HG02610 (cell line): ENCODE results near the gene SLC16A6.
"Not testable (repeated sequence)": the region's sequence is repeated elsewhere in the genome, so short reads cannot be mapped to it uniquely, and the experiment has no call there.

Experiments used
- ATAC-seq: cut with Tn5 transposase; IDR thresholded peaks from one replicate; pipeline ENCODE4 v1.9.1; 2021; ENCODE audit warnings: mild to moderate bottlenecking, moderate library complexity; ENCODE audit not compliant: unreplicated experiment

The SLC16A6 gene, protein sequence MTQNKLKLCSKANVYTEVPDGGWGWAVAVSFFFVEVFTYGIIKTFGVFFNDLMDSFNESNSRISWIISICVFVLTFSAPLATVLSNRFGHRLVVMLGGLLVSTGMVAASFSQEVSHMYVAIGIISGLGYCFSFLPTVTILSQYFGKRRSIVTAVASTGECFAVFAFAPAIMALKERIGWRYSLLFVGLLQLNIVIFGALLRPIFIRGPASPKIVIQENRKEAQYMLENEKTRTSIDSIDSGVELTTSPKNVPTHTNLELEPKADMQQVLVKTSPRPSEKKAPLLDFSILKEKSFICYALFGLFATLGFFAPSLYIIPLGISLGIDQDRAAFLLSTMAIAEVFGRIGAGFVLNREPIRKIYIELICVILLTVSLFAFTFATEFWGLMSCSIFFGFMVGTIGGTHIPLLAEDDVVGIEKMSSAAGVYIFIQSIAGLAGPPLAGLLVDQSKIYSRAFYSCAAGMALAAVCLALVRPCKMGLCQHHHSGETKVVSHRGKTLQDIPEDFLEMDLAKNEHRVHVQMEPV

DNA sequence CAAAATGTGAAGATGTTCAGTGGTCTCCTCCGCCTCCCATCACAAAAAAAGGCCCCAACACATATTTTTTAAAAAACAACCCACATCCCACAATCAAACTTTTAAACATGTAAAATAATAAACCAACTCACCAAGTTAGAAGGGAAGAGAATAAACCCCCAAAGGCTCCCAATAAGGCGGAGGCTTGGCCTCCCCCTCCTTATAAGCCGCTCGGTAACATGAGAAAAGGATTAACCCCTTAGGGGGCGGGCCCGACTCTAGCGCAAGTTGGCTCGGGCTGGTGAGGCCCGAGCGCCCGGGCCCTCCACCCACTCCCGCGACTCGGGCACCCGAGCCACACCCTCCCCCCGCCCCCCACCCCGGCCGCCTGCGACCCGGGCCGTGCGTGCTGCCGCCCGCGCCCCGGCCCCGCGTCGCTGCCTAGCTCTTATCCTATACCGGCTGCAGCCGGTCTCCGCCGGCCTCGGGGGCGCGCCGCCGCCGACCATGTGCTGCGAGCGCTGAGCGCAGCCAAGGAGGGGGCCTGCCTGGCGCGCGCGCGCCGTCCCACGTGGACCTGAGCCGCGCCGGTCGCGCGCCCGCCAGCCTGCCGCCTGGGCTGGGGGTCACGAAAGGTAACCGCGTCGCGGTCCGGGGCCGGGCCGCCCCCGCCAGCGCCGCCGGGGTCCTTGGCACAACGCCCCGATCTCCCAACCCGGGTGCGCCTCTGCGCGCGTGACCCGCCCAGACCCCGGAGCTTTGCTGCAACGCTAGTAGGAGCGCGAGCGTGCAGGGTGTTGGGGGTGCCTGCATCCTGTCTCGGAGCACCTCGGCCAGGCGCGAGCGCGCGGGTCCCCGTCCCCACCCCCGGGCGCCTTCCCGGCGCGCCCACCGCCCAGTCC, at the start of gene SLC16A6, which contains the start of gene ARSG:
TSS of gene SLC16A6 (minus strand) at position 173 of the 881 bp plus-strand sequence. CDS start 12,807 bp downstream, outside the sequence.
TSS of gene ARSG (plus strand) at position 541 of the 881 bp plus-strand sequence. CDS start 15,999 bp downstream, outside the sequence.
- ATAC-seq, result peak; percentile 44

DNA sequence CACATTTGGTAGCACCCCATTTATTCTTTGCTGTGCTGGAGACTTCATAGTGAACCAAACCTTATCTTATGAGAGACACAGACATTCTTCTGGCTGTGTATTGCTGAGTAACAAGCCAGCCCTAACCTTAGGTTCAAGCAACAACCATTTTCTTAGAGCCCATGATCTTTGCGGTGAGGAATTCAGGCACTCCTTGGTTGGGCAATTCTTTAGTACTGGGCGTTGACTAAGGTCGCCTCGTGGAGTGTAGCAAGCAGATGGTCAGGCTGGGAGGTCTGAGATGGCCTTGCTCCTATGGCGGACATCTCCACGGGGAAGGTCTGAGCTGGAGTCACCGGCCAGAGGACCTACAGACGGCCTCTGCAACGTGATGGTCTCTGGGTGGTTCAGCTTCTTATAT, 43.5 kb upstream of the SLC16A6 start:
- ATAC-seq, result no peak

DNA sequence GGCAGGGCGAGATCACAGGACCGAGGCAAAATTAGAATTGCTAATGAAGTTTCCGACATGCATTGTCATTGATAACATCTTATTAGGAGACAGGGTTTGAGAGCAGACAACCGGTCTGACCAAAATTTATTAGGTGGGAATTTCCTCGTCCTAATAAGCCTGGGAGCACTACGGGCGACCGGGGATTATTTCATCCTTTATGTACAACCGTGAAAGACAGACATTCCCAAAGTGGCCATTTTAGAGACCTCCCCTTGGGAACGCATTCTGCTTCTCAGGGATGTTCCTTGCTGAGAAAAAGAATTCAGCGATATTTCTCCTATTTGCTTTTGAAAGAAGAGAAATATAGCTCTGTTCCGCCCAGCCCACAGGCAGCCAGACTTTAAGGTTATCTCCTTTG, 41.0 kb upstream of the SLC16A6 start:
- not testable (repeated sequence) for ATAC-seq

DNA sequence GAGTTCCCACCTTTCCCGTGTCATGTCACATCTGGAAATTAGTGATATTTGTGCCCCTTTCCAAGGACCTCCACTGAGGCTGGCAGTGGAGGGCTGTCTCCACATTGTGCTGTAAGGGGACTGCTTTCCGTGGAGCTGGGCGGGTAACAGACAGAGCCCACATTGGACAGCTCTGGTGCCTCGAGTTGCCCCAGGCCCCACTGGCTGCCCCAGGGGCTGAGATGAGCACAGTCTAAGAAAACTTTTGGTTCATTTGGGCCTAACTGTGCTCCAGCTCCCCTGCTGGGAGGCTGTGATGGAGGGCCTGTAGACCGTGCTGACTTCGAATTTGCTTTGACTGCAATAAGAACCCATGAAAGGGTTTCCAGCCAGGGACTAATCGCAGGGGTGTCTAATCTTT, 38.4 kb upstream of the SLC16A6 start:
- ATAC-seq, result no peak

DNA sequence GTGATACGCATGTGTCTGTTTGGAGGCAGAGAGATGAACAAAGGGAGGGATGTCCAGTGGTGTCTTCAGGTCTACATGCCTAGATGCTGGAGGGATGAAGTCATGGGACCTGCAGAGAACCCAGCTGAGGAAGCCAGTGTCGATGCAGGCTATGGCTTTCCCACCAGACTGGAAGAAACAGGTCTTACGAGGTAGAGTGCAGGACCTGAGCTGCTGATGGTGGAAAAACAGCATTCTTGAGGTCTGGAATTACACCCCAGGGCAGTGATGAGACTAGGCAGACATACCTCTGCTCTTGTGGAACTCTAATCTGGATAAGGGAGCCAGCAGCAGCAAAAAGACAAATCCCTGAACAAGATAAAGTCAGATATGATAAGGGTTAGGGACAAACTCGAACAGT, 37.7 kb upstream of the SLC16A6 start:
- no peak for ATAC-seq

DNA sequence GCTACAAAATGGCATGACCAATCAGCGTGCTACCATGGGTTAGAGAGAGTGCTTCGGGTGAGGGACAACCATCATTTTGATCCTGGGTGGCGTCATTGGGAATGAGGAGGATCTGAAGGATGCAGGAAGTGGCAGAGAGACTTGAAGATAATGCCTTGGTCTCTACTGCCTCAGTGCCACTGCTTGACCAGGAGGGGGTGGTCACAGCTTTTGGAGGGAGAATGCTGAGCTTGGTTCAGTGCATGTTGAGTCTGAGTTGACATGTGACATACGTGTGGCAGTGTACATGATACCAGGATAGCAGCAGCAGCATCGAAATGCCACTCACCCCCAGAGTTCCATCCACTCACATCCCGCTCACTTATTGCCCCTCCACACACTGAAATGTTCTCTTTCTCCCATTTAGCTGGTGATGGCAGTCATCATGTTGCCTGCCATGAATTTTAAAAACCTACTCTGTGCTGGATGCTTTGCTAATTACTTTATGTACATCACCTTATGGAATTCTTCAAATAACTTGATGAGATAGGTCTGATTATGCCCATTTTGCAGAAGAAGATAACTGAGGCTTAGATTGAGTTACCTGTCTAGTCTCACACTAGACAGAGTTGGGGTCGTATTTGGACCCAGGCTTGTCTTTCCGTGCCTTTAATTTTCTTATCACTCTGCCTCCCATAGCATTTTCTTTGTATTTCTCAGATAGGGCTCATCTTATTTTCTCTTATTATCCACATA, 37.1 kb upstream of the SLC16A6 start:
- no peak for ATAC-seq

DNA sequence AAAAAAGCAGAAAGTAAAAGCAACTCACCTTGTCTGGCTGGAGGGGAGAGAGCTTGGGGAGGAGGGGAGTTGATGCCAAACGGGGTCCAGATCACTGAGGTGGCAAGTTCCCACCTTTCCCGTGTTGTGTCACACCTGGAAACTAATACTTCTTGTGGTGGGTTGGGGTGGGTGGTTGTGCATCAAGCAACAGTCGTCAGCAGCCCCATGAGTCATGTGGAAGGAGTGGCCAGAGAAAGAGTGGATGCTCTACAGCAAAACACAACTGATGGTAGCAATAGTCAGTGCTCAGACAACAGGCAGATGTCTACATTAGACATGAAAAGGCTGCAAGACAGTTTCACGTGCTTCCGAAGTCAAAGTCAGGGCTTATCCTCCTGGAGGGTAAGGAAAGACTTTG, 35.8 kb upstream of the SLC16A6 start:
- ATAC-seq, result no peak

DNA sequence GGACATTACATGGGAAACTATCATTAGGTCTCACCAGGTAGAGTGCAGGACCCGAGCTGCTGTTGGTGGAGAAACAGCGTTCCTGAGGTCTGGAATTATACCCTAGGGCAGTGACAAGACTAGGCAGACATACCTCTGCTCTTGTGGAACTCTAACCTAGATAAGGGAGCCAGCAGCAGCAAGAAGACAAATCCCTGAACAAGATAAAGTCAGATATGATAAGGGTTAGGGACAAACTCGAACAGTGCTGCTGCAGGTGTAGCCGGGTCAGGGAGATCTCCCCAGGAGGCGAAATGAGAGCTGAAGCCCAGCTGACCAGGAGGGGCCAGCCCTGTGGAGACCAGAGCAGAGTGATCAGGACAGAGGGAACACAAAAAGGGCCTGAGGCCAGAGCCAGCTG, 35.0 kb upstream of the SLC16A6 start:
- no peak for ATAC-seq

DNA sequence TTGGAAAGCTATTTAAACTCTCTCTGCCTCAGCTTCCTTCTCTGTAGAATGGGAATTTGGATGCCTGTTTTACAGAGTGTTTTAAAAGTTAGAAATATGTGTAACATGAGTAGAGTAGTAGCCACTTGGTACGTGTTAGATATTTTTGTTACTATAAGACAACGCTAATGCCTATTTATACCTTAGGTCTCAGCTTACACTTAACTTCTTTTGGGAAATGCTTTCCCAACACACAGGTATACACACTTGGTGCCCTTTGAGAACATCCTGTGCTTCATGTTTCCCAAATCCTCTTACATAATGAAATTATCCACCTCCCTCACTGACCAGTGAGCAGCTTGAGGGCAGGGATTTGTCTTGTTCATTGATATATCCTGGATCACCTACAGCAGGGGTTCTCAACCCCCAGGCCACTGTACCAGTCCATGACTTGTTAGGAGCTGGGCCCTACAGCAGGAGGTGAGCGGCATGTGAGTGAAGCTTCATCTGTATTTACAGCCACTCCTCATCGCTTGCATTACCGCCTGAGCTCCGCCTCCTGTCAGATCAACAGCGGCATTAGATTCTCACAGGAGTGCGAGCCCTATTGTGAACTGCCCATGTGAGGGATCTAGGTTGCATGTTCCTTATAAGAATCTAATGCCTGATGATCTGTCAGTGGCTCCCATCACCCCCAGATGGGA, 33.9 kb upstream of the SLC16A6 start:
- ATAC-seq, result no peak

DNA sequence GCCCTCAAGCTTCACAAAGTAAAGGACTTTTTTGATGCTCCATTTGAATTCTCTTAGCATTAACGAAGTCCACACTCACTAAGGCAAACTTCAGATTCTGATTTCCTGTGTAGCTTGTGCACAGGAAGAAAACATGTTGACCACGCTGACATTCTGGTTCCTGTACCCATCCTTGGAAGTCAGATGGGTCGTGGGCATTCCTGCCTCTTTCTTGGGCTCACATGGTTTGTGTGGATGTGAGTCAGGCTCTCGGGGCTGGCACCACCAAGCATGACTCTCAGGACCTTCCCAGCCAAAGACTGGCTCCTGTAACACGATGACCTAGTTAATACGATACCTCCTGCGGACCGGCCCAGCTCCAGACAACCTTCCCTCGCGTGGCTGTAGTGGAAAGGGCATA, 33.2 kb upstream of the SLC16A6 start:
- ATAC-seq, result no peak

DNA sequence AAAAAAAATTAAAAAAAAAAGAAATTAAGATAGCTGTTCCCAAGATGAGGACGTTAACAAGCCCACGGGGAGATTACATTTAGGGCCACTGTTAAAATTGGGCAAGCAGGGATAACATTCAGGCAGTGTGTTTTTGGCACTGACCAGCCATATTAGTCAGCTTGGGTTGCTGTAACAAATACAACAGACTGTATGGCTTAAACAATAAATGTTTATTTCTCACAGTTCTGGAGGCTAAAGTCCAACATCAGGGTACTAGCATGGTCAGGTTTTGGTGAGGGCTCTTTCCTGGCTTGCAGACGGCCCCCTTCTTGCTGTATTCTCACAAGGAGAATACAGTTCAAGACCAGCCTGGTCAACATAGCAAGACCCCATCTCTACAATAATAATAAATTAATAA, 31.7 kb upstream of the SLC16A6 start:
- ATAC-seq, result no peak

DNA sequence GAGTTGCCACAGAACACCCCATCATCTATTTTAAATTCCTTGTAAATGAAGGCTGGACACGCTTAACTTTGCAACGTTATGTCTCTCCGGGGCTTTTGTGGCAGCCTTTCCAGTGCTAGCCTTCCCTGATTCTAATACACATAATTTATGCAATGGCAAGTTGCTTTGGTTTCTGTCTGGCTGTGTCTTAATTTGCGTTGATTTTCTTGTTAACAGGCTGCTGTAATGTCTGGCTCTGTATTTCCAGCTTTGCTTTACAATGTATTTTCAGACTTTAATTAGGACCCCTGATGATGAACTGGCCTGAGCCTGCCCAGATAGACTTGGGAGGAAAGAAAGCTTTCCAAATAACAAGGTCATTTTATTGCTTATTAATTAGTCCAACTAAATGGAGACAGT, 30.6 kb upstream of the SLC16A6 start:
- ATAC-seq, result no peak

DNA sequence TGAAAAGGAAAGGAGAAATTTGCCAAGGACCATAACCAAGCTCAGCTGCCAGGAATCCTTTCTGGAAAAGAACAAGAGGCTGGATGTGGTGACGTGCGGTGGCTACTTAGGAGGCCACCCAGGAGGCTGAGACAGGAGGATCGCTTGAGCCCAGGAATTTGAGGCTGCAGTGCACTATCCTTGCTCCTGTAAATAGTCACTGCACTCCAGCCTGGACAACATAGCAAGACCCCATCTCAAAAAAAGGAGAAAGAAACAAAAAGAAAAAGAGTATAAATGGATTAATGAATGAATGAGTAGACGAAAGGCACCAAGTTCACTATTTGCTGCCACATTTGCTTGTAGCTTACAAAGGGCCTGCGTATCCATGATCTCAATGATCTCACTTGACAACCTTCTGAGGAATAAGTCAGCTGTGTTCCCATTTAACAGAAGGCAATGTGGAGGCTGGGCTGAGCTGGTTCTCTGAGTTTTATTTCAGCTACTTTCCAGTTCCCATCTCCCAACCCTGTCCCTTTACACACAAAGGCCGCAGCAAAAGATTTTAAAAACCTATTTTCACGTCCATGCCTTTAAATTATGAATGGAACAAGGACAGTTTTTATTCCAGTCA, 30.1 kb upstream of the SLC16A6 start:
- ATAC-seq, result no peak

DNA sequence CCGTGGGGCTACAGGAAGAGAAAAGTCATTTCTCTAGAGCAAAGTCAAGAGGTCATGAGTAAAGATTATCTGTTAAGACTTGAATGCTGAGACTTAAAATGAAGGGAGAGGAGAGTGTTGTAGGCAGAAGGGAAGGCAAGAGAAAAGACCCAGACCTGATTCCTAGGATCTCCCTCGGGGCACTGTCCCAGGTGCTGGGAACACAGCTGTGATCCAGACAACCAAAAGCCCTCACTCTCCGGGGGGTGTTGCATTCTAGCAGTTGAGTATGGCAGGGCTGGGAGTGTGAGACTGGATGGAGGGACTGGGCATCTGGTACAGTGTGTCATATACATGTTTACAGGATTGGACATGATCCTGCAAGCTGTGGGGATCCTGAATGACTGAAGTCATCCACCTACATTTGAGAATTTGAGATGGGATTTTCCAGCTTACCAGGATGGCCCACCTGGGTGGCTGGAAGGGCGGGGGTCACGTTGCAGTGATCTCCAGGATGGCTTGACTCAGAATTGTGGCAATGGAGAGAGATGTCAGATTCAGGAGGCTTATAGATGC, 29.5 kb upstream of the SLC16A6 start:
- no peak for ATAC-seq

DNA sequence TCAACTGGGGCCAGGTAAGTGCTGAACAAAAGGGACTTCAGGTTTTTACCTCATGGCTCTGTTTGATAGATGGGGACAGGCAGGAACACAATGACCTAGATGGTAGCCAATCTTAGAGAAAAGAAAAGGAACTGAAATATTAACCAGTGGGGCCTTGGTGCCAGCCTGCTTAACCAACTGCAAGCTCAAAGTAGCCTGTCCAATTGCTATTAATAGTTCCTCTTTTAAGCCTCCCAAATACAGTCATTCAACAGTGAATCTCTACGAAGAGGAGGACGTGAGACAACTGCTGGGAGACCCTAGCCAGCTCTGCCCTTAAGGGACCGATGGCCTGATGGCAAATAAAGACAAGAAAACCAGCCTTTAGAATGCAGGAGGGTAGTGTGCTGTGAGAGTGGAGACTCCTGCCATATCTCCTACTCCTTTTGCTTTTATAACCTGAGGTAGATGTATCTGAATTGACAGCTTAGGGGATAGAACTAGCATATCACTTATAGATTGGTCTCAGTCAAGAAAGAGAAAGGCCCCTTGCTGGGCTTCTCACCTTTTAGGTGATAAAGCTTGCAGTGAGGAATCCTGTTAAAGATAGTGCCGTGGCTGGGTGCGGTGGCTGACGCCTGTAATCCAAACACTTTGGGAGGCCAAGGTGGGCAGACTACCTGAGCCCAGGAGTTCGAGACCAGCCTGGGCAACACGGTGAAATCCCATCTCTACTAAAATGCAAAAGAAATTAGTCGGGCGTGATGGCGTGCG, 28.7 kb upstream of the SLC16A6 start:
- no peak for ATAC-seq

DNA sequence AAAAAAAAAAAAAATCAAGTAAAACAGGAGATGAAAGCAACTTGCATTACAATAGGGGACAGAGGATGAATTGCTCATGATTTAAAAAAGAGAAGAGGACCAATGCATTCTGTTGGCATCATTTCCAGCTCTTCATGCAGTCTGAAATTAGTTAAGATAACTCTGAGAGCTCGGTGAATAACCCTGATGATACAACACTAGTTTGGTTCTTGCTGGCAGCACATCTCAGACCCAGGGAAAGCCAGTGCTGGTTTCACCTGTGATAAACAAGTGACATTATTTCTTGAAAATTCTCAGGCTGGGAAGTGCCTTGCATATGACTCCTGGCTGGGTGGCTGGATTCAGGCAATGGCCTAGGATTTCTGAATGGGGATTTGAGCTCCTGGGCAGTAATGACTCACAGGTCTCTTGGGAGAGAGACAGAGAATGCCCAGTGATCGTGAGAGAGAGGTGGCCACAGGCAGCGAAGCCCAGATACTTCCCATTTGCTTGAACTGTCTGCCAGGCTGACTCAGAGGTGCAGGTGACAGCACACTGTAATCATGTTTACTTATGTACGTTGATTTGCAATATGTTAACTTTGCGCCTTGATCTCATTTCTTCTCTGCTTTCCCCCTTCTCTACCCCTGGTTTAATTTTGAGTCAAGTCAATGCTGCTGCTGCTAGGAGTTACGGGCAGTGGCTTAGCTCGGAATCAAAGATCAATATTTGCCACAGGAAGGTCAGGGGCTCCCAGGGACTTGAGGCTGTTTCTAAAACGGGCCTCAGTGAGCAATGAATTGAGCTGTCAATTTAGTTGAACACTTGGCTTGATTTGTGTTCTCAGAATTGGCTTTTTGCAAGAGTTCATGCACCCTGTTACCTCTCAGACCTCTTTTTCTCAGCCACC, 27.4 kb upstream of the SLC16A6 start:
- peak; percentile 60 for ATAC-seq

DNA sequence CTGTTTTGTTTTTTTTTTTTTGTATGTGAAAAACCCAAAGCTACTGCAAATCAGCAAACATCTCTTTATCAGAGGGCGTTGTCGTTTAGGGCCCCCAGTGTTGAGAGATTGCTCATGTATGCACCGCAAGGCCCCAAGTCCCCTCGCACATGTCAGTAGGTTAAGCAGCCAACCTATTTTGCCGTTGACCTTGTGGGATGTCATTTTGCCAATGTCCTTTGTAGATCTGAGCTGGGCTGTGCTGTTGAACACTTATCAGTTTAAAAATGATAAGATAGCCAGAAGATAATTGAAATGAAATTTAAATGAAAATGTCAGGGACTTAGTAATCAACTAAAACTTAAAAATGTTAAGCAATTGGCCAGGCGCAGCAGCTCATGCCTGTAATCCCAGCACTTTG, 26.5 kb upstream of the SLC16A6 start:
- ATAC-seq, result no peak

DNA sequence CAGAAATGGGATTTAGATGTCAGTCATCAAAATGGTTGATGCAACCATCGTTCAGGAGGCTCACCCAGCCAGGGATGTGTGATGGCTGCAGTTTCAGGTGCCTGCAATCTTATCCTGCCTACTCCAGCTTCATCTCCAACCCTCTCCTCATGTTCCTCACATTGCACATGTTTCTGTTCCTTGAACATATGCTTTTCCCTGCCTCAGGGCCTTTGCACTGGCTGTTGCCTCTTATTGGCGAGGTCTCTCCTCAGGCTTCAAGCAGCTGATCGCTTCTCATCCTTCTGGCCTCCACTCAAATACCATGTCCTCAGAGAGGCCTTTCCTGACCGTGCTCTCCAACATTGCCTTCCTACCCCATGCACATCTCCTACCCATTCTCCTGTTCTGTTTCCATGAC, 25.0 kb upstream of the SLC16A6 start:
- no peak for ATAC-seq
